Umbilical cord (tissue), 2 donors: ENCODE measurements around the gene RAD51B. TPM values are rescaled to one million over a fixed set of nuclear protein-coding genes. Genes with fewer than 3 reads are reported as not detected.
"Not testable (repeated sequence)": the region's sequence is repeated elsewhere in the genome, so short reads cannot be mapped to it uniquely, and the experiment has no call there.

Experiments used
- DNase-seq: peaks from one replicate; pipeline ENCODE4 v3.0.0-alpha.2; 2015; ENCODE audit warnings: low spot score
- total RNA-seq: library from RNA; depleted of rRNA; stranded (reverse); fragments of >200 nt; gene quantifications from one replicate; pipeline ENCODE4 v1.2.3, GENCODE V29; 2014; ENCODE audit warnings: low replicate concordance; ENCODE audit not compliant: insufficient read depth

Gene RAD51B
- total RNA-seq, 1 donor from 2014 or later, result 34.2 TPM

DNA sequence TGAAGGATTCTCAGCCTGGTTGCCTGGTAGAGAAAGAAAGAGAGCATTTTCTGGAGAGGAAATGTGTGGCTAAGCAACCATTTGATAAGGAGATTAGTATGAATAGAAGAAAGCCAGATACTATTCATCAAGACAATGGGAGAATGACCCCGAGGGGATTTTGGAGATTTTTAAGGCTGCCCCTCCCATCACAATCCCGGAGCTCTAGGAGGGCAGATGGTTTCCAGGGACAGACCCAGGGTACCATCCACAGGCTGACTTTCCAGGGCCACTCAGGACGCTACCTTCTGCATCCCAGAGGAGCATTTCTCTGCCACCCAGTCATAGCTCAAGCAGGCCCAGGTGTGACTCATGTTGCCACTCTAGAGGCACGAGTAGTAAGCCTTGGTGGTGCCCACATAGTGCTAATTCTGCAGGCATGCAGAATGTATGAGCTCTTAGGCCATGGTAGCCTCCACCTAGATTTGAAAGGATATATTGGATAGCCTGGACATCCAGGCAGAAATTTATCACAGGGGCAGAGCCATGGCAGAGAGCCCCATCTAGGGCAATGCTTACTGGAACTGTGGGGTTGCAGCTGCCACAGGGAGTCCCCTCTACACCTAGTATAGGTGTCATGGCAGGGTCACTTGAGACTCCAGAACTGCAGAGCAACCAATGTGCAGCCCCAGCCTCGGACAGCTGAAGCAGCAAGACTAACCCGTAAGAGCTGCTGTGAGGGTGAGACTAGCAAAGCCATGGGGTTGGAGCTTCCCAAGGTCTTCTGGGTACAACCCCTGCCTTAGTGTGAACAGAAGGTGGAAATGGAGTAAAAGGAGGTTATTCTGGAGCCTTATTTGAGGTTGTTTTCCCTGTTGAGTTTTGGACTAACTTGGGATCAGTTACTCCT lies 607.3 kb downstream of the RAD51B start:
- DNase-seq, result no peak

DNA sequence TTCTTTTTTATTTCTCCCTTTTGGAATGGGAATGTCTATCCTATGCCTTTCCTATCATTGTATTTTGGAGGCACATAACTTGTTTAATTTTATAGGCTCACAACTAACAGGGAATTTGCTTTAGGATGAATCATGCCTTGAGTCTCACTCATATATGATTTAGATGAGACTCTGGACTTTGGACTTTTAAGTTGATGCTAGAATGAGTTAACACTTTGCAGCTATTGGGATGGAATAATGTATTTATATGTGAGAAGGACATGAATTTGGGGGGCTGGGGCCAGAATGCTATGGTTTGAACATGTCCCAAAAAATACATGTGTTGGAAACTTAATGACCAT lies 607.9 kb downstream of the RAD51B start:
- no peak for DNase-seq

DNA sequence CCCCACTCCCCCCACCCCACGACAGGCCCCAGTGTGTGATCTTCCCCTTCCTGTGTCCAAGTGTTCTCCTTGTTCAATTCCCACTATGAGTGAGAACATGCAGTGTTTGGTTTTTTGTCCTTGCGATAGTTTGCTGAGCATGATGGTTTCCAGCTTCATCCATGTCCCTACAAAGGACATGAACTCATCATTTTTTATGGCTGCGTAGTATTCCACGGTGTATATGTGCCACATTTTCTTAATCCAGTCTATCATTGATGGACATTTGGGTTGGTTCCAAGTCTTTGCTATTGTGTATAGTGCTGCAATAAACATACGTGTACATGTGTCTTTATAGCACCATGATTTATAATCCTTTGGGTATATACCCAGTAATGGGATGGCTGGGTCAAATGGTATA lies 609.3 kb downstream of the RAD51B start:
- DNase-seq, result not testable (repeated sequence)

DNA sequence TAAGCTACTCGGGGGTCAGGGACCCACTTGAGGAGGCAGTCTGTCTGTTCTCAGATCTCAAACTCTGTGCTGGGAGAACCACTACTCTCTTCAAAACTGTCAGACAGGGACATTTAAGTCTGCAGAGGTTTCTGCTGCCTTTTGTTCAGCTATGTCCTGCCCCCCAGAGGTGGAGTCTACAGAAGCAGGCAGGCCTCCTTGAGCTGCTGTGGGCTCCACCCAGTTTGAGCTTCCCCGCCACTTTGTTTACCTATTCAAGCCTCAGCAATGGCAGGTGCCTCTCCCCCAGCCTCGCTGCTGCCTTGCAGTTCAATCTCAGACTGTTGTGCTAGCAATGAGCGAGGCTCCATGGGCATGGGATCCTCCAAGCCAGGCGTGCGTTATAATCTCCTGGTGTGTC lies 614.6 kb downstream of the RAD51B start:
- not testable (repeated sequence) for DNase-seq

DNA sequence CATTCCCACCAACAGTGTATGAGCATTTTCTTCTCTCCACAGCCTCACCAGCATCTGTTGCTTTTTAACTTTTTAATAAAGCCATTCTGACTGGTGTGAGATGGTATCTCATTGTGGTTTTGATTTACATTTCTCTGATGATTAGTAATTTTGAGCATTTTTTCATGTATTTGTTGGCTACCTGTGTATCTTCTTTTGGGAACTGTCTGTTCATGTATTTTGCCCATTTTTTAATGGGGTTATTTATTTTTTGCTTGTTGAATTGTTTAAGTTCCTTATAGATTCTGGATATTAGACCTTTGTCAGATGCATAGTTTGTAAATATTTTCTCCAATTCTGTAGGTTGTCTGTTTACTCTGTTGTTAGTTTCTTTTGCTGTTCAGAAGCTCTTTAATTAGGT lies 616.1 kb downstream of the RAD51B start:
- DNase-seq, result not testable (repeated sequence)

DNA sequence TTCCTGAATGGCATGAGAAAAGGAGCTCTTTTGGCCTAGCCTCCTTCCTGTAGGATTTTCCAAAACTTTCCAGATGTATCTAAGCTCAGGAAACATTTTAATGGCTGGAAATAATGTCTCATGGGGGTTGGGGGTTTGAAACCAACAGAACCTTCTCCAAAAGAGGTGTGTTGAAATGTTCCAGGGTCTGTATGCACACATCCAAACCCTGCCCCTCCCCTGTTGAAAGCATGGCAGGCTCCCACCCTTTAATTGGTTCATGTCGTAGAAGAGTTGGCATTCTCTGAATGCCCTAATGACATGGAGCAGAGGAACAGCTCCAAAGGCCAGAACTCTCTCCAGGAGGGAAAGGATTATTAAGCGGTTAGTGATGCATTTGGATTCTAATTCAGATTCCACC lies 620.1 kb downstream of the RAD51B start:
- DNase-seq, result no peak

DNA sequence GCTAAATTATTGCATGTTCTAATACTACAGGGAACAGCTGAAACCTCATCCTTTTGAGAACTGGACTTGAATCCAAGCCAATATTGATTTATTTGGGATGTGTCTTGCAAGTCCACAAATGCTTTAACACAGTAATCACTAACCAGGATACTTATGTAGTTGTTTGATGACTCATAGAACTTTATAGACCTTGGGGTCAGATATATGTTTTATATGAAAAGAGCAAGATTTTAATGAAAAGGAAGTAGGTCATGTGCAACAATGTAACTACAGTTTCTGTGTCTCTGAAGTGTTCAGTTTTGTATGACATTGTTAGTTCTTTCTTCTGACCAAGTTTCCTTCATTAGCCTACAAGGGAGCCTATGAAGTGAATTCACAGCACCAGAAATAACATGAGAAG lies 621.2 kb downstream of the RAD51B start:
- no peak for DNase-seq

DNA sequence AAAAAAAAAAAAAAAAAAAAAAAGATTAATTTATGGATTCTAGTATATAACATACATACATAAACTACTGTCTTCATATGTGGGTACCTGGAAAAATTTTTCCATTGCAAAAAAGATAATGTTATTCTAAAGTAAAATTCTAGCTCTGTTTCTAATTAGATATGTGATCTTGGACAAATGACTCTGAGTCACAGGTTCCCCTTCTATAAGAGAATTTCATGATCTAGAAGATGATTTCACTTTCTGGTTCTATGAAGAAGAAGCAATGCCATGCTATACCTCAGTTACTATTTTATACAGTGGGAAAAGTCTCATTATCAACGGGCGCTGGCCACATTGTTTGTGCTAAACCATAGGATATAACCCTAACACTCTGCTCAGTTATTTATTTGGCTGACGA lies 622.0 kb downstream of the RAD51B start:
- DNase-seq, result no peak

DNA sequence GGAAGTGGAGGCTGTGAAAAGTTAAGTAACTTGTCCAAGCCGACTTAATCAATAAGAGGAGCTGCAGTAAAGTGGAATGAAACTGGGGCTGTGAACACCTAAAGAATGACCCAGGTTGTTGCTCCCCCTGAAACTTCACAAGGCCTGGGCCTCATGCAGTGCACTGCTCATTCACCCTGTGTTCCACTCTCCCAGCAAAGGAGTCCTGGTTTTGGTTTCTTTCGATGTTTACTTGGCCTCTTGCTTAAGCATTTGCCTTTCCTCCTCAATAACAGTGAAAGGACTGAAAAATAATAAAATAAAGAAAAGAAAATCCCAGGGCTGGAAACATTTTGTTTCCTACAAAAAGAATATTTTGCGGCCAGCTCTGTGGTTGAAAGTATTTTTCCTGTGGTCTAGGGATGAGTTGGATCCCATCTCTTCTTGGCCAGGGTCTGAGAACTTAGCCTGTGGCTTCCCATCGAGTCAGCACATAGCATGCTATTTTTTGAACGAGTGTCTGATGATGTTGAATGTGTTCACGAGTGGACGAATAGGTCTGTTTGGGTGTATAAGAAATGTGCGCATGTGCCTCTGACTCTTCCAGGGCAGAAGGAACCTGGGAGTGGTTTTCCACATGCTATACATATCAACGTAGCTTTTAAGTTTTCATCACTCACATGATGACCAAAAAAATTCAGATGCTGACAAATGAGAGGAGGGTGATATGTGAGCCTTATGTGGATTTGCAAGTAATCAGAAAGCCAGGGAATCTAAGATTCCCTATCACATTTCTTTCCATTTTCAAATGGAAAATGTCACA lies 623.5 kb downstream of the RAD51B start:
- DNase-seq, result no peak

DNA sequence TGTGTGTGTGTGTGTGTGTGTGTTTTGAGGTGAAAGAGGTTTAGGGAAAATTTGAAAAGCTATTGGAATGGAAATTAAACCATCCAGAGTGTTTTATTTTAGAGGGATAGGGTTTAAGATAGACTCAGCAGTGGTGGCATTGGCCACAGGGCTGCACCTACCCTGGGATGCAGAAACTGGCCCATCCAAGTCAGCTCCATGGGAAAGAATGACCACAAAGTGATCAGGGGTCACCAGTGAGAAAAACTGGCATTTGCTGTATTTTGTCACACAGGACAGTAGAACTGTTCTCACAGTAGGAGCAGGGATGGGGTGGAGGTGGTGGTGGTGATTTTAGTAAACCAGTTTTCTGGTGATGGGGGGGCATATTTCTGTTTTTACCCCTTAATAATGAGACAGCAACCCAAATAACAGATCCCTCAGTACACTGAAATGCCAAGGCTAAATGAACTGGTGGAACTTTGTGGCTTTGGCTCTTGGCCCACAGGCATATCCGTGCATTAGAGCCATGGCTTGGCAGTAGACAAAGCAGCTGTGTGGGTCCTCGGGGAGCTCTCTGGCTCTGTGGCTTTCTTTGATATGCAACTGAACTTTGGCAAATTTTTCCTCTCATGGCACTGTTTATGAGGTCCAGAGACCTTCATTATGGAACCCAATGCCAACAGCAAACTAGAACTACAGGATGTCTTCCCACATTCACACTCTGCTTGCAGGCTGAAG lies 625.0 kb downstream of the RAD51B start:
- DNase-seq, result no peak

DNA sequence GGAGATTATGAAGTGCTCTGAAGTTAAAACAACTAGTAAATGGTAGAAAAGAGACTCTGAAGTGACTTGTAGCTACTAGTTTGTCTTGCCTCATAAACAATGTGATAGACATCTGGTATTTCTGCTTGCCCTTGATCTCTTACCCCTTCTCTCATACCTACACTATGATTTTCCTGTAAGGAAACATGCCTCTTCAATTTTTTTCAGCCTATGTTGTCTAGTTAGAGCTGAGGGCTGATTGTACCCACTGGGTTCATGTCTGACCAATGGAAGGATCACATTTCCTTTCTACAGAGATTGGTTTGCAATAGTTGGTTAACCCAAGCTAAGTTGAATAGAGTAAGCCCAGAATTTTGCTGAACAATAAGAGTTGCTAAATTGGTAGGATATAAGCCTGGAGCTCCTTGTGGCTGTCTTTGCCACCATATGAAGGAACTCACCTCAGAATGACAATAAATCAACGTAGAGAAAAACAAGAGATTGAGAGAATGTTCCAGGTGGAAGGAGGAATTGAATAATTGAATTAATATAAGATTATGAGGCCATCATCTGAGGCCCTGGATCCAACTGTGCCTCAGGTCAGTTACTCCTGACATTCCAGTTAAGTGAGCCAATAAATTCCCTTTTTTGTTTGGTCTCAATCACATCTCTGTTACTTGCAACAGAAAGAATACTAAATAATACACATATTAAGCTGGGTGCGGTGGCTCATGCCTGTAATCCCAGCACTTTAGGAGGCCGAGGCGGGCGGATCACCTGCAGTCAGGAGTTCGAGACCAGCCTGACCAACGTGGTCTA lies 626.9 kb downstream of the RAD51B start:
- DNase-seq, result no peak

DNA sequence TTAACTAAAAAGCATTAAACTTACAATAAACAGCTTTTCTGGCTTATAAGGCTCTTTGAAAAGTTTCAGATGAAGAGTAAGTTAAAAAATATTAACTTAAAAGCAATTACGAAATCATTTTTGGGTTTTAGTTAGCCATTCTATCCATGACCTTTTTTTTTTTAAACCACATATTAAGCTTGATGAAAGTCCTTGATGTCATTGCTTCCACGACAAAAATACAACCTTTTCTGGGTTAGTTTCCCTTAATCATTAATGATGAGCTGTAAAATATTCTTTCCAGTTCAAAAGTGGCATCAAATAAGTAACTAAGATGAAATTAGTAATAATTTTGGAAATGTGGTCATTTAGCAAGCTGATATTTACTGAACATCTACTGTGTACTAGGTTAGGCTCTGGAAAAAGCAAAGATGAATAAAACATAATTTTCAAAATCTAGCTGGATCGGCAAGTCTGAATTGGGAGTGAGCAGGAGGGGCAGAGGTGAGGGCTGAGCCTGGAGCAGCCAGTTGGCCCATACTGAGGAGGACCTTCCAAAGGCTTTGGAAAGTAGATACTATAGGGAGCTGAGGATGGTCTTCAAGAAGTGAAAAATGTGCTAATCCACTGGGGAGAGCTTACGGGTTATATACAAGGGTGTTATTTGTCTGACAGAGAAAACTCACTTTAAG lies 628.1 kb downstream of the RAD51B start:
- no peak for DNase-seq

DNA sequence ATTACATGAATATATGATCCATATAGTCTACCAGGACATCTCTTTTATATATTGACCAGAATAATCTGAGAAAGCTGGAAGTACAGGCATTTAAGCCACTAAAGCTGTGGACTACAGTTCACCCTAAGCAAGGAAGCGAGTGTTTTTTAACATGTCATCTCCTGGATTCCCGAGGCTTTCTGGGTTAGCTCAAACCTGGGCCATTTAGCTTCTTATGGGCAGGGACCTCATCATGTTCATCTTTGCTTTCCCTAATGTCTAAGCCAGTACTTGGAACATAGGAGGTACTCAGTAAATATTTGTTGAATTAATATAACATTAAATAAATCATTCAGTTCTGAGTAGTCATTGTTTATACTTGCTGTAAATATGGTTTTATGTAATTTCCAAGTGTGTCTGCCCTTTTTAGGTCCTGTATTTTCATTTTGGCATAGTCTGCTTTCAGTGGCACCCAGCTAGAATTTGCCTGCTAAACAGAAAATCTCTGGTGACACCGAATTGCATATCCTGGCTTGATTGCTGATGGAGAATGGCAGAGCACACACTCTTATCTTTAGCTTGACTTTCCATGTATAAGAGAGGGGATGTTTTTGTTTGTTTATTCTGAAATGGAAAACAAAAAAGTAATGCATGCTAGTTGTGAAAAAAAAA lies 628.8 kb downstream of the RAD51B start:
- DNase-seq, result peak; percentile 81

DNA sequence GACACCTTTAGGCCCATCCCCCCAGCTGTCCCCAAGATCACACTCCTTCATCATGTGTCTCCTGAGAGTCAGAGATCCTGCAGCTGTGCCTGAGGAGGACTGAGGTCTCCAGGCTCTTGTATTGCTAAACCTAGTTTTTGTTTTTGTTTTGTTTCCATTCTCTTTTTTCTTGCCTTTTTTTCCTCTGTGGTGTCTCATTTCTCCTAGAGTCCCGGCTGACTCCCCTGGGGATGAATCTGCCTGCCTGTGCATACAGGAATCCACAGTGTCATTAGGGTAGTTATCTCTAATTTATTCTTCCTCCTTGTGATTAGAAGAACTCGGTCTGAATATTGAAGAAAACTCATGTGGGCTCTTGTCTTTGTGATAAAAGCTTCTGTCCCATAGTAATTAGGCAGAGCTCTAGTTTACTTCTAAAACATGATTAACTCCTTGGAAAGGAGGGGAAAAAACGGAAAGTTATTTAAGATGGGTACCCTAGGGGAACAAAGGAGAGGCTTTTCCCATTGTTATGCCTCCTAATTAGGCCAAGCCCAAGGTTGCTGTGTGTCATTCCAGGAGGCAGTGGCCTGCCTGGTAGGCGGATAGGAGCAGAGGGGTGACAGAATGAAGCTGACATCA lies 630.1 kb downstream of the RAD51B start:
- DNase-seq, result no peak

DNA sequence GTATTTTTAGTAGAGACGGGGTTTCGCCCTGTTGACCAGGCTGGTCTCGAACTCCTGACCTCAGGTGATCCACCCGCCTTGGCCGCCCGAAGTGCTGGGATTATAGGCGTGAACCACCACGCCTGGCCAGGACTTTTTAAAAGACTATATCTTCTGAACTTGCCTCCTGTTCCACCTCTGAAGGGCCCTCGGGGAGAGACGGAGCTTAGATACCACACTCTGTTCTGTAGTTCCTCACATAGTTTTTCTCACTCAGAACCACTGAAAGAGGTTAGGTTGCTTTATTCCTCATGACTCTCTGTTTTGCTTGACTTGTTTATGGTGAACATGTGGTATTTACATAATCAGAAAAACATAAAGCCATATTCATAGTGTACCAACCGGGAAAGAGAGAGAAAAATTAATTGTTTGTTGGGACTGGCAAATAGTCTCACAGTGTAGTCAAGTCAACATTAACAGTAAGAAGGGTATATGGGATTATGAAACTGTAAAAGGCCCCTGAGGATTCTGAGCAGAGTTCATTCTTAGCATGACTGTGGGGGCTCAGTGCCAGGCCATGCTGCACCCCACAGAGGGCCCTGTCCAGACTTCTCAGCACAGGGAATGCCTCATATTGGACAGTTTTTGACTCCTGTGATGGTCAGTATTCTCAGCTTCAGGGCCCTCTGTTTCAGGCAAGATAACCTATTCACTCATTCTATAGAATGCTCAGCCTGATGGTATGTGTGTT lies 631.0 kb downstream of the RAD51B start:
- DNase-seq, result no peak

DNA sequence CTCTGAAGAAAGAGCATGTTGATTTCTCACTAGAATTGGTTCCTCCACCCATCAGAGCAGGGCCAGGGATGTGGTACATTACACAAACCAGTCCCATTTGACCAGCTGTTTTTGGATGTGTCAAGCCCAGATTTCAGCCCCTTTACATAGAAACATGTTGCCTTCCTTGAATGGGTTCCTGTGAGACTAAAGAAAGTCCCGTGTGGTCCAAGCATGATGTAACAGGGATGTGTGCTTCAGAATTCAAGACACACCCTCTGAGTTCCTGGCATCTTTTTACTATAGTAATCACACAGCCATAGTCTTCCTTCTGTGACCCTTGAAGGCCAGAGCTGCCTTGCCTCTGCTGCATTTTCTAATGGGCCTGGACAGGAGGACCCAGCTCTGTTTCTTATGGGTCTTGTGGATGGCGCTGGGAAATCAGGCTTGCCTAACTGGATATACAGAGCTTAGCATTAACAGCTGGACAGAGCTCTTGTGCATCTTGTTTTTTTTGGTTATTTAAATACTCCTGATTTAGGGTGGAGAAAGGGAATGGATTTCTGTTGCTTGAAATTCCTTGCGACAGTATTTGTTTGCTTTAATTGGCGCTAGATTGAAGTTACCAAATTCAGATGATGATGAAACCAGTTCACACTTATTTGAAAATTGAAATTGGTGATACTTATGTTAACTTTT lies 632.3 kb downstream of the RAD51B start:
- DNase-seq, result peak; percentile 82

DNA sequence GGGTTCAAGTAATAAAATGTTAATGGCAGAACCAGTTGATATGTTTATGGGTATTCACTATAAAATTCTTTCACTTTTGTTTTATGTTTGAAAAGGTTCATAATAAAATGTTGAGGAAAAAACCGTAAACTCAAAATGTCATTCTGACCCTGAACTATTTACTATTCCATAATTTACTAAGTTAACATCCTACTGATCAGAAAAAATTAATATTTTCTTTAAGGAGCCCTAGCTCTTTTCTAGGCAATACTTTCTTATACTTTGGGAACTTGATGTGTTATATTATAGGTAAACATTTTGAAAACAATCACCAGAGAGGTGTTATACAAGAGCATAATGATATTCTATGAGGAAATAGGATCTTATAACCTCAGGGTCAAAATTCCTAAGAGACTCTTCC lies 638.7 kb downstream of the RAD51B start:
- no peak for DNase-seq

DNA sequence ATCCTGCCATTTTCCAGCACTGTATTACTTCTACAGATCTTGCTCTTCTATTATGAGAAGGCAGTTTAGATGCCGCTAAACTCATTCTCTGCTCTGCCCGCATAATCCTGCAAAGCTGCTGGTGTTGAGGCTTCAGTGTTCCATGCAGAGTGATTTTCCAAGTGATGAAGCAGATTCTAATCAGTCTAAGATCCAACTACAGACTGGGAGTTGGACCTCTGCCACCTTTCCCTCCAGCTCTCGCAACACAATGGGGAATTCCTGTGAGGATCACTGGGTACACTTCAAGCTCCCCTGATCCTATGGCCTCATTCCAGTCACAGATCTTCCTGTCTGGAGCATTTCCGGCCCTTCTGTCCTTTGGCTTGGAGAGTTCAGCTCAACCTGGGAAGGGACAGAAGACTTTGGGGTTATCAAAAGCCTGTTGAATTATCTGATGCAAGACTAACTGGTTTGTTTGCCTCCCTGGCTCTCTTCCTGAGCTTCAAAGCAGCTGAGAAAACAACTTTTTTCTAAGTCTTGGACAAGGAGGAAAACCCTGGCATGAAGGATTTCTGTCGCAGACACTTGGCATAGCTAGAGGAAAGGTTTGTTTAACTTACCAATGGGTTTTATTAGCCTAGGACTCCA lies 639.4 kb downstream of the RAD51B start:
- DNase-seq, result peak; percentile 80
